GM18951 (cell line): ENCODE results near the gene NPR3.

ENCODE experiments used
- POLR2A ChIP-seq: IDR thresholded peaks from 4 replicates; pipeline ENCODE4 v1.6.1; 2011; ENCODE audit warnings: mild to moderate bottlenecking; ENCODE audit not compliant: insufficient read length, insufficient read depth; ENCODE audit errors: extremely low read depth
- in situ Hi-C: fragments of 300-500 bp; cut with MboI; formaldehyde crosslinking; loops from one replicate; pipeline ENCODE4 v1.12.0; 2022; ENCODE audit warnings: low sequenced_read_pairs, mixed read lengths, inconsistent platforms; ENCODE audit not compliant: unreplicated experiment

Gene NPR3

DNA sequence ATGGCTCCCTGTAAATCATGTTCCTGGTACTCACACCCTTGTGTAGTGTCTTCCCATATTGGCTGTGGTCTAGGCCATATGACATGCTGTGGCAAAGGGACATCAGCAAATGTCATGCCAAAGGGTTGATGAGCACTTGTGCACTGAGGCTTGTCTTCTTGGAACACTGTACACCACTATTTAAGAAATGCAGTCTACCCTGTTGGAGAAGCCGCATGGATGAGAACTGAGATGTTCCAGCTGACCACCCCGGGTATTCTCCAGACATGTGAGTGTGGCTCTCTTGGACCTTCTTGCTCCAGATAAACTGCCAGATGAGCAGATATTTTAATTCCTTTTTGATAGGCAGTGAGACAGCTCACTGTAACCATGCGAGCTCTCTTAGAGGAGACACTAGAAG lies 20.5 kb upstream of the NPR3 start:
- in situ Hi-C loops, result no loop called here
- TF ChIP-seq POLR2A, result no peak

DNA sequence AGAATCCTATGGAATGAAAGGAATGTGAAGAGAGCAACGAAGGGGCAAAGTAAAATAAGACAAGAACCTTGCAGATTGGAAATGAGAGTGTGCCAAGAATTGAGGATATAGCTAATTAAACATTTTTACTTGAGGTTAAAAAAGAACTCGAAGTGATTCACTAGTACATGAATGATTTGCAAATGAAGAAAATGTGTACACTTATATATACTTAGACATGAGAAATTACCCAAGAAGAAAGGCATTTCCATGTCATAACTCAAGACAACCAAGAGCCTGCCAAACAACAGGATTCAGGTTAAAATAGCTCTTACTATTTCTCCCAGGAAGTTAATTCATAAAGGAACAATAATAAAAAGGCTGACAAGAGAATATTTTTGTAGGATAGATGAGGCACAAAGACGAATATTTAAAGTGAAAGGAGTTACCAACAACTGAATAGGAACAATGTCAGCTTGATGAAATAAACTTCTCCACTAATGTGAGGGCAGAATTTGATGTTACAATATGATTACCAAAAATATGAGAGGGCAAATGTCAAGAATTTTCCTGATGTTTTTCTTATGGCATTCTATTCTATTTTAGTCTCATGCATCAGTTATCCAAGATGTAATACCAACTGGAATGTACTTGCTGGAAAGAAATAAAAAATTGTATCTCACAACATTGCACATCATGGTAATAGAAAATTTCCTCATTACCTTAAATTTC lies 18.9 kb upstream of the NPR3 start:
- TF ChIP-seq POLR2A, result no peak
- in situ Hi-C loops, result no loop called here

- TF ChIP-seq POLR2A, result no peak
- in situ Hi-C loops, result loop anchor here (25.0 kb wide), 1 partner anchor 683 kb away; no protein-coding TSS in a partner anchor
Observed at GRCh38 chr5:32703957-32704356, 7.2 kb upstream of the NPR3 start.

DNA sequence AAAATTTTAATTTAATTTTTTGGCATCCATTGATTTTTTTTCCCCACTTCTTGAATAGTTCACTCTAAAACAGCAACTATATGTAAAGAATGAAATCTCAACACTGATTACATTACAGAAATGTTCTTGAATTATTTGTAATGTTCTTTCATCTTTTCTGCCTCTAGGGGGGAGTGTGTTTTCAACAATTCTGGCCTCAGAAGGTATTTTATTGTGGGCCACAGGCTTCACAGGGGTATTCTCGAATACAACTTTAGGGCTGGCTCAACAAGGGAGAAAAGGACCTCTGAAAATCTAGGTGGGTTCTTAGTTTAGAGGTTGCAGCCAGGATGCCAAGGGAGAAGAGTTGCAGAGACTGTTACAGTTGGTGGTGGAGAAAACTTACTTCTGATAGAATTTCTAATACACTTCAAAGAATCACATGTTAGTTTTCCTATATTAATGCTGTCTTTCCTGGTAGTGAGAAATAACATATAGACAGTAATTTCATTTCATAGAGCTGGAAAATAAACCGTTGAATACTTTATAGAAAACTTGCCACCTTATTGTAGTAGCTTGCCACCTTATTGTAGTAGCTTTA lies 3.6 kb upstream of the NPR3 start:
- in situ Hi-C loops, result loop anchor here (25.0 kb wide), 1 partner anchor 680 kb away; no protein-coding TSS in a partner anchor
- no peak for TF ChIP-seq POLR2A

GRCh38 chr5:32708949-32709348 lies 2.2 kb upstream of the NPR3 start:
- TF ChIP-seq POLR2A, result no peak
- in situ Hi-C loops, result loop anchor here (25.0 kb wide), 1 partner anchor 678 kb away; no protein-coding TSS in a partner anchor

DNA sequence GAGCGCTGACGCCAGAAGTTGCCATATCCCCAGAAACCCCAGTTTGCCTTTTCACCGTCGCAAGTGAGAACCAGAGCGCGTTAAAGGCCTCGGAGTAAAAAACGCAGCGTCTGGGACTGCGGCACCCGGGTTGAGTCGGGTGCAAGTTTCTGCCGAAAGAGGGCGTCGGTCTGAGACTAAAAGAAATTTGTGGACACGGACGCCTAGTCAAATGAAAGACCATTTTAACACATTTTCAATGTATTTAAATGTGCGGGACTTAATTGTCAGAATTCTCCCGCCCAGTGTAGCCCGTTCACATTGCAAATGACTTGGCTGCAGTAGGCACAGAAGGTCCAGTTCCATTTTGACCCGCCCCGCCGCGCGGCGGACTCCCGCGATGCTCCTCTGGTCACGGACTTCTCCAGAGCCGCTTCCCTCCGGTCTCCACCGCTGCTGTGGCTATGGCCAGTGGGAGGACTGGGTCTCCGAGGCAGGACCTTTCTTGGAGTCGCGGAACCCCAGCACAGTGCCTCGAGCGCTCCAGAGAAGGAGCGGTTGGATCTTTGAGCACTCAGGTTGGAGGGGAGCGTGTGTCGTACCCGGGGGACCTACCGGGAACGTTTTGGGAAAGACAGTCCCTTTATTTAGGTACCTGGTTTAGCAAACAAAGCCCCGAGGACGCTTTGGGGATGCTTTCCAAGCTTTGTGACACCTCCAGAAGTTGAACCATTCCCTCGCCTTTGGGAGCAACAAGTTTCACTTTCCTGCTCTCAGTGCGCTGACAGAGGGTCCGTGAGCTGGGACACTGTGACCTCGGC lies 1.2 kb upstream of the NPR3 start:
- in situ Hi-C loops, result loop anchor here (25.0 kb wide), 1 partner anchor 677 kb away; no protein-coding TSS in a partner anchor
- no peak for TF ChIP-seq POLR2A

DNA sequence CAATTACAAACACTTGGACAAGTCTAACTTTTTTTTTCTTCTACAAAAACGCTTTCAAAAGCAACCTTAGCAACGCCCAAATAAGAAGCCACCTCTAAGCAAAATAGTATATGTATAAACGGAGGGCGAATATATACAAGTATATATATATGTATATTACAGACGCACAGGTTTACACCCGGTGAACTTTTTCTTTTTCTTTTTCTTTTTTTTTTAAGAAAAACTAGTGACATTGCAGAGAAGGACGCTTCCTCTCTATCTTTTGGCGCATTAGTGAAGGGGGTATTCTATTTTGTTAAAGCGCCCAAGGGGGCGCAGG lies 200 bp downstream of the NPR3 start:
- no peak for TF ChIP-seq POLR2A
- in situ Hi-C loops, result loop anchor here (25.0 kb wide), 1 partner anchor 676 kb away; no protein-coding TSS in a partner anchor

- in situ Hi-C loops, result loop anchor here (25.0 kb wide), 1 partner anchor 675 kb away; no protein-coding TSS in a partner anchor
- no peak for TF ChIP-seq POLR2A
Observed at GRCh38 chr5:32711681-32712480, 760 bp downstream of the NPR3 start.

DNA sequence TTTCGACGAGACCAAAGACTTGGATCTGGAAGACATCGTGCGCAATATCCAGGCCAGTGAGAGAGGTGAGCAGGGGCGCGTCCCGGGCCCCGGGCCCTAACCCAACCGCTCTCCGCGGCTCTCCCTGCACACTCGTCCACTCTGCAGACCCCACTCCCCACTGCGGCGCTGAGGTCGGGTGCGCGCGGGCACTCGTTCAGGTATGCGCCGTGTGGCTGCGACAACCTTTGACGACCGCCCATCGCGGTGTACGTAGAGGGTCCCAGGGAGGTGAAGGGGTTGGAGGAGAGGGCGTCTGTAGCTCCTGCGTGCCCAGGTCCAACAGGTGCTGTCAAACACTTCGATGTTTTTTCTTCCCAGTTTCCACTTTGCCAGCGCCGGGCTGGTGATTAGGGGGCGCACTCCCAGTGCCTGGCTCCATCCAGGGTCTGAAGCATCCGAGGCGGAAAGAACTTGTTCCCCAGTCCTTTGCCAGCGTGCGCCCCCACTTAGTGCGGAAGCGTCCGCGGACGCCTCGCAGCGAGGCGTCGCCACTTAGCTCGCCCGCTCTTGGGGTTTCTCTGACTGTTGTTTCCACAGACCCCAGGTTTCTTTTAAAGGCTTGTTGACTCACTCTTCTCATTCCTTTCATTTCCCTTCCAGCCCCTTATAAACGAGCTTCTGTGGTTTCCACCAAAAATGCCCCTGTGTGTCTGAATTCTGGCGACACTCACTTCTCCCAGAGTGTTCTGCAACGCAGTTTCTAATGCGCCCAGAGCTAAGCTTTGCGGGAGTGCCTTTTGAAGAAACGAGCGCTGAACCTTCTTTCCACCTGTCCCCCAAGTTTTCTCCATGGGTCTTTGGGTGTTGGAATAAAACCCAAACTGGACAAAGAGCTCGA lies 1.6 kb downstream of the NPR3 start:
- in situ Hi-C loops, result loop anchor here (25.0 kb wide), 1 partner anchor 675 kb away; no protein-coding TSS in a partner anchor
- no peak for TF ChIP-seq POLR2A

DNA sequence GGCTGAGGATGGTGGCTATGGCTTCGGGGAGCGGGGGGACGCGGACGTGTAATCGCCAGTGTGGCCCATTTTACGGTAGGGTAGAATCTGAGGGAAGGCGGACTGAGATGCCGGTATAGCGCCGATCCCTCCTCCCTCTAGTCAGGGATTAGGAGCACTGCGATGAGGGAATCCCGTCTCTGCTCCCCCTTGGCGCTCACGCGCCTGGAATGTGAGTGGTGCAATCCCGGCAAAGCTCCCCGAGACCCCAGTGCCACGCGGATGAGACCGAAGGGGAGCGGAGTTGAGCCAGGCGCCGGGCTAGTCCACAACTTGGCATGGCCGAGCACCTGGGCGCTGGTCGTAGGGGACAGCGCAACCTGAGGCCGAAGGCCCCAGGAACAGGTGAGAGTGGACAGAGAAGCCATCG lies 2.2 kb downstream of the NPR3 start:
- no peak for TF ChIP-seq POLR2A
- in situ Hi-C loops, result loop anchor here (25.0 kb wide), 1 partner anchor 674 kb away; no protein-coding TSS in a partner anchor

DNA sequence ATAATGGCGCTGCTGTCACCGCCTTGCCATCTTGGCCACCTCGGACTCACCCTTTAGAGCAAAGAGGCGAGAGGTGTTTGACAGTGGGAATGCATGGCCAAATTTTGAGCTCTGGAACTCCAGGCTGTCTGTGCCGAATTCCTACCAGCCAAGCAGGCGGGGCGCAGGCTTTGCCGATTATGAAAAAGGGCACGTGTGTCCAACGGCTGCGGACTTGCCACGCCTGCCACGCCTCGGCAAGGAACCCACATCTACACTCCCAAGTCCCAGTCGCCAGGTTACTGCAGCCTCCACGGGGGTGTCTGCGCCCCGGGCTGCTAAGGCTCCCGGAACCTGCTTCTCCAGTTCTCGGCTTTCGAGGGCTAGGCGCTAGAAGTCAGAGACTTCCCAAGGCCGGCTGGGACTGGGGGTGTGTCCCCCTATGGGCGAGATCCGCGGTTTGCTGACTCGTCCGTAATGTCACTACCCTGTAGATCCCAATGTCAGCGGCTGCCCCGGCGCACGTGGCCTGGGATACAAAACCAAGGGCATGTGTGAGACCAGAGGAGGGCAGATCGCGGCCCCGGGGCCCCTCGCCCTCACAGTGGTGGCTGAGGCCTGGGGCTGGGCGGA lies 2.8 kb downstream of the NPR3 start:
- in situ Hi-C loops, result loop anchor here (25.0 kb wide), 1 partner anchor 673 kb away; no protein-coding TSS in a partner anchor
- TF ChIP-seq POLR2A, result no peak

DNA sequence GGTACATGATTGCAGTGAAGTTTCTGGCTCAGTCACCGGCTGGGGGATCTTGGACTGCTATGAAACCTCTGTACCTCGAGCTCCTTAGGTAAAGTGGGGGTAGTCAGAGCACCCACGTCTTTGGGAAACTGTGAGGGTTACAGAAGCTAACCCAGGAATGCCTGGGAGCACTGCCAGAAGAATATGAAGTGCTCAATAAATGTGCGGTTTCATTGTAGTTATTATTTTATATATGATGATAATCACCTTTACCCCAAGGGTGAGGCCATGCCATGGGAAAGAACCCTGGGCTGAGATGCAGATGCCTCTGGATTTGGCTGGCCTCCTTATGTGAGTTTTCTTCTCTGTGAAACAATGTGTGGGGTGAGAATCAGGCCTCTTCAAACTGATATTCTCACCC lies 3.7 kb downstream of the NPR3 start:
- in situ Hi-C loops, result loop anchor here (25.0 kb wide), 1 partner anchor 672 kb away; no protein-coding TSS in a partner anchor

More for the DNA sequence above, 3.7 kb downstream of the NPR3 start:
- no peak for TF ChIP-seq POLR2A
